Frontal cortex (tissue), 4 donors: Measurements from ENCODE around the gene MAGEA3. TPM values are rescaled to one million over a fixed set of nuclear protein-coding genes. Genes with fewer than 3 reads are reported as not detected.
"Not testable (repeated sequence)": the region's sequence is repeated elsewhere in the genome, so short reads cannot be mapped to it uniquely, and the experiment has no call there.

Experiments
- DNase-seq, 2 donors: peaks; one replicate each; pipeline ENCODE4 v3.0.0; 2012; ENCODE audit warnings: low spot score in 2 of 2
- FAIRE-seq: peaks from 2 replicates; lab custom pipeline; 2012; peaks lifted over from hg19 to GRCh38; lab: Jason Lieb, UNC
- total RNA-seq: library from RNA; depleted of rRNA; stranded (reverse); fragments of >200 nt; gene quantifications from one replicate; pipeline ENCODE4 v1.2.3, GENCODE V29; 2014
- donor health status: control.
- donor health status: control.
- donor health status: control.

Gene MAGEA3
- total RNA-seq, 1 donor from 2014 or later = not detected

DNA sequence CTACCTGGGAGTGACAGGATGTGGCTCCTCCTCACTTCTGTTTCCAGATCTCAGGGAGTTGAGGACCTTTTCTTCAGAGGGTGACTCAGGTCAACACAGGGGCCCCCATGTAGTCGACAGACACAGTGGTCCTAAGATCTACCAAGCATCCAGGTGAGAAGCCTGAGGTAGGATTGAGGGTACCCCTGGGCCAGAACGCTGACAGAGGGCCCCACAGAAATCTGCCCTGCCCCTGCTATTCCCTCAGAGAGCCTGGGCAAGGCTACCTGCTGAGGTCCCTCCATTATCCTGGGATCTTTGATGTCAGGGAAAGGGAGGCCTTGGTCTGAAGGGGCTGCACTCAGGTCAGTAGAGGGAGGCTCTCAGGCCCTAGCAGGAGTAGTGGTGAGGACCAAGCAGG is 36.5 kb downstream of the MAGEA3 start:
- FAIRE-seq (no peak), DNase-seq (no peak)

DNA sequence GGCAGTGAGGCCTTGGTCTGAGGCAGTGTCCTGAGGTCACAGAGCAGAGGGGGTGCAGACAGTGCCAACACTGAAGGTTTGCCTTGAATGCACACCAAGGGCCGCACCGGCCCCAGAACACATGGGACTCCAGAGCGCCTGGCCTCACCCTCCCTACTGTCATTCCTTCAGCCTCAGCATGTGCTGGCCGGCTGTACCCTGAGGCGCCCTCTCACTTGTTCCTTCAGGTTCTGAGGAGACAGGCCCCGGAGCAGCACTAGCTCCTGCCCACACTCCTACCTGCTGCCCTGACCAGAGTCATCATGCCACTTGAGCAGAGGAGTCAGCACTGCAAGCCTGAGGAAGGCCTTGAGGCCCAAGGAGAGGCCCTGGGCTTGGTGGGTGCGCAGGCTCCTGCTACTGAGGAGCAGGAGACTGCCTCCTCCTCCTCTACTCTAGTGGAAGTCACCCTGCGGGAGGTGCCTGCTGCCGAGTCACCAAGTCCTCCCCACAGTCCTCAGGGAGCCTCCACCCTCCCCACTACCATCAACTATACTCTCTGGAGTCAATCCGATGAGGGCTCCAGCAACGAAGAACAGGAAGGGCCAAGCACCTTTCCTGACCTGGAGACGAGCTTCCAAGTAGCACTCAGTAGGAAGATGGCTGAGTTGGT is 37.4 kb downstream of the MAGEA3 start:
- no peak for DNase-seq

DNA sequence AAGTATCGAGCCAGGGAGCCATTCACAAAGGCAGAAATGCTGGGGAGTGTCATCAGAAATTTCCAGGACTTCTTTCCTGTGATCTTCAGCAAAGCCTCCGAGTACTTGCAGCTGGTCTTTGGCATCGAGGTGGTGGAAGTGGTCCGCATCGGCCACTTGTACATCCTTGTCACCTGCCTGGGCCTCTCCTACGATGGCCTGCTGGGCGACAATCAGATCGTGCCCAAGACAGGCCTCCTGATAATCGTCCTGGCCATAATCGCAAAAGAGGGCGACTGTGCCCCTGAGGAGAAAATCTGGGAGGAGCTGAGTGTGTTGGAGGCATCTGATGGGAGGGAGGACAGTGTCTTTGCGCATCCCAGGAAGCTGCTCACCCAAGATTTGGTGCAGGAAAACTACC is 37.9 kb downstream of the MAGEA3 start:
- not testable (repeated sequence) for FAIRE-seq, DNase-seq

More for the DNA sequence above, 37.4 kb downstream of the MAGEA3 start:
- no peak for FAIRE-seq

DNA sequence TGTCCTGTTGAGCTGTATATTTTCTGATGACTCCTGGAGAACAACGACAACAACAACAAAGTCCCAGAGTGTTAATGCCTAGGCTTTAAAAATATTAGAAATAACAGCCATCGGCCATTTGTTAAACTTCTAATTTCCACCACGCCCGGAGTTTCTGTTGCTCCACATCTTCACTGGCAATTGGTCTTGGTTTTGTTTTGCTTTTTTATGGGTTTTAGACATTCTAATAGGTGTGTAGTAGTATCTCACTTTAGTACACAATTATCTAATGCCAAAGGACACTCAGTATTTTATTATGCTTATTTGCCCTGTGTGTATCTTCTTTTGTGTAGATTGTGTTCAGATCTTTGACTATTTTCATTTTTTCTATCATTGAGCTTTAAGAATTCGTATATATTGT is 40.0 kb downstream of the MAGEA3 start:
- no peak for DNase-seq
- FAIRE-seq = no peak

Other genes with a start within 250 kb of the MAGEA3 start
- gene GABRA3, start 247.5 kb upstream of the MAGEA3 start, total RNA-seq = 16.7 TPM
- 0.82 TPM for gene GABRQ, start 60.9 kb upstream of the MAGEA3 start, total RNA-seq
- gene CSAG2, start 10.5 kb downstream of the MAGEA3 start, total RNA-seq = not detected
- not detected for gene MAGEA2B, start 15.8 kb downstream of the MAGEA3 start, total RNA-seq
- not detected for gene CSAG1, start 34.9 kb downstream of the MAGEA3 start, total RNA-seq
- not detected for gene MAGEA12, start 35.0 kb downstream of the MAGEA3 start, total RNA-seq
- gene MAGEA2, start 55.0 kb downstream of the MAGEA3 start, total RNA-seq = not detected
- not detected for gene CSAG3, start 60.4 kb downstream of the MAGEA3 start, total RNA-seq
- gene MAGEA6, start 70.9 kb downstream of the MAGEA3 start, total RNA-seq = not detected
- 59.5 TPM for gene CETN2, start 132.0 kb downstream of the MAGEA3 start, total RNA-seq
- 34.2 TPM for gene NSDHL, start 132.3 kb downstream of the MAGEA3 start, total RNA-seq
- gene ZNF185, start 199.3 kb downstream of the MAGEA3 start, total RNA-seq = 2.4 TPM